Measurements from ENCODE around the gene SPACA6.

SPACA6 gene

GRCh38 chr19:51739466-51740213 is 46.5 kb downstream of the SPACA6 start:
- DNase-seq, result no peak

GRCh38 chr19:51740356-51740755 is 47.2 kb downstream of the SPACA6 start:
- no peak for DNase-seq

- no peak for DNase-seq
These were observed 49.7 kb downstream of the SPACA6 start for GRCh38 chr19:51742789-51743188.

GRCh38 chr19:51743405-51743804 is 50.3 kb downstream of the SPACA6 start:
- DNase-seq, result no peak

- DNase-seq, result no peak
These were observed 53.6 kb downstream of the SPACA6 start for GRCh38 chr19:51746731-51747130.

GRCh38 chr19:51749979-51750378 is 56.8 kb downstream of the SPACA6 start:
- DNase-seq, result peak; percentile 2

- DNase-seq, result no peak
These were observed 57.4 kb downstream of the SPACA6 start for GRCh38 chr19:51750400-51751094.

- no peak for DNase-seq
These were observed 58.5 kb downstream of the SPACA6 start, which contains the start of gene FPR1 for GRCh38 chr19:51751655-51752054. Gene FPR1 (minus strand): TSS chr19:51751878. CDS start chr19:51746994, 4,884 bp downstream.

GRCh38 chr19:51754109-51754508 is 61.0 kb downstream of the SPACA6 start:
- no peak for DNase-seq

- DNase-seq, result no peak
These were observed 61.6 kb downstream of the SPACA6 start for GRCh38 chr19:51754770-51755169.
